HepG2 (cell line): Measurements from ENCODE around the gene NDC1. TPM values are rescaled to one million over a fixed set of nuclear protein-coding genes. Genes with fewer than 3 reads are reported as not detected.

Source experiments
- ATAC-seq: fragments of 200-7000 bp; cut with Tn5 transposase; 3 replicates; pipeline ENCODE4 v1.9.1; 2020; ENCODE audit warnings: mild to moderate bottlenecking, moderate library complexity
- BruUV-seq: library from RNA; stranded (reverse); fragments of 400-500 nt; replicated peaks from 2 replicates; lab custom pipeline; 2021; lab: Mats Ljungman, UMichigan
- CTCF ChIA-PET: fragments of 300-600 bp; formaldehyde crosslinking; extraction: SDS; loops from one replicate; lab custom pipeline; 2021; ENCODE audit warnings: low total read pairs, inconsistent platforms, low intra/inter-chr PET ratio; lab: Yijun Ruan, JAX
- POLR2A ChIA-PET: fragments of 350-600 bp; sonication (Branson Sonifier 250); formaldehyde crosslinking; loops from one replicate; lab custom pipeline; 2020; ENCODE audit warnings: antibody characterized with exemption, inconsistent platforms; lab: Yijun Ruan, JAX
- DNase-seq: peaks from one replicate; pipeline ENCODE4 v3.0.0-alpha.2; 2015; ENCODE audit warnings: low spot score
- FAIRE-seq: peaks from 3 replicates; lab custom pipeline; 2011; peaks lifted over from hg19 to GRCh38; lab: Jason Lieb, UNC
- H2AFZ ChIP-seq: one replicate; pipeline ENCODE4 v1.6.1; 2011; ENCODE audit warnings: low read length, inconsistent platforms
- H3K27ac ChIP-seq: fragments of 300-600 bp; 3 replicates; pipeline ENCODE4 v1.8.0; 2011; ENCODE audit warnings: mixed run types, mild to moderate bottlenecking, mixed read lengths, low read length, inconsistent platforms; ENCODE audit not compliant: insufficient read depth; ENCODE audit errors: extremely low read length
- H3K27me3 ChIP-seq, 2 experiments: fragments of 200-600 bp in 1 of 2; 2 replicates in 1 of 2; 3 replicates in 1 of 2; pipeline versions ENCODE4 v1.6.0 to v1.8.0; 2011; ENCODE audit warnings: low read length in 2 of 2, mild to moderate bottlenecking in 2 of 2, moderate library complexity in 2 of 2, inconsistent platforms in 1 of 2; ENCODE audit not compliant: insufficient read depth in 2 of 2, control insufficient read depth in 1 of 2
- H3K36me3 ChIP-seq, 2 experiments: fragments of 200-600 bp in 1 of 2; replicated peaks in 1 of 2; 2 replicates in 1 of 2; 3 replicates in 1 of 2; pipeline versions ENCODE4 v1.5.1 to v1.8.0; 2011; ENCODE audit warnings: low read length in 2 of 2, inconsistent platforms in 1 of 2; ENCODE audit not compliant: insufficient read depth in 2 of 2, control insufficient read depth in 1 of 2
- H3K4me1 ChIP-seq: 2 replicates; pipeline ENCODE4 v1.5.1; 2012; ENCODE audit warnings: low read length, inconsistent platforms; ENCODE audit not compliant: insufficient read depth
- H3K4me2 ChIP-seq: 2 replicates; pipeline ENCODE4 v1.6.0; 2011; ENCODE audit warnings: low read depth, low read length, inconsistent platforms
- H3K4me3 ChIP-seq, 3 experiments: fragments of 200-600 bp in 1 of 3; sonication (generic), shearing (Covaris generic) in 1 of 3; replicated peaks in 1 of 3; 2 replicates each; pipeline ENCODE4 v1.5.1; 2011 to 2016; ENCODE audit warnings: low read length in 3 of 3, inconsistent platforms in 2 of 3, low read depth in 2 of 3, mild to moderate bottlenecking in 2 of 3, control low read depth in 1 of 3, mixed read lengths in 1 of 3; ENCODE audit not compliant: insufficient read depth in 1 of 3
- H3K79me2 ChIP-seq: one replicate; pipeline ENCODE4 v1.6.1; 2011; ENCODE audit warnings: low read length, inconsistent platforms; ENCODE audit not compliant: insufficient read depth
- H3K9ac ChIP-seq: 2 replicates; pipeline ENCODE4 v1.6.0; 2011; ENCODE audit warnings: mild to moderate bottlenecking, low read depth, low read length, inconsistent platforms; ENCODE audit not compliant: insufficient read depth
- H3K9me3 ChIP-seq: 2 replicates; pipeline ENCODE4 v1.5.1; 2012; ENCODE audit warnings: mild to moderate bottlenecking, low read length
- H4K20me1 ChIP-seq: 2 replicates; pipeline ENCODE4 v1.6.0; 2011; ENCODE audit warnings: inconsistent platforms, mild to moderate bottlenecking, low read length, moderate library complexity; ENCODE audit not compliant: insufficient read depth
- CENPX ChIP-seq: sonication (generic); formaldehyde crosslinking; IDR thresholded peaks from 2 replicates; pipeline ENCODE4 v1.9.0; 2021; ENCODE audit warnings: mild to moderate bottlenecking, missing genetic modification reagents, moderate library complexity
- CREM ChIP-seq, 2 experiments: sonication (generic) in 1 of 2; formaldehyde crosslinking in 1 of 2; IDR thresholded peaks; 2 replicates each; pipeline versions ENCODE4 v1.4.0 to v1.6.1; 2016 to 2020; ENCODE audit warnings: antibody characterized with exemption in 1 of 2, mild to moderate bottlenecking in 1 of 2, missing genetic modification reagents in 1 of 2
- DNMT3B ChIP-seq: conservative IDR thresholded peaks from 2 replicates; pipeline ENCODE4 v1.6.1; 2016; ENCODE audit warnings: missing biosample characterization, control low read depth
- GPN1 ChIP-seq: sonication (generic); formaldehyde crosslinking; IDR thresholded peaks from 2 replicates; pipeline ENCODE4 v1.5.1; 2020; ENCODE audit warnings: missing genetic modification reagents, borderline replicate concordance
- HNF4G ChIP-seq, 2 experiments: sonication (generic) in 1 of 2; formaldehyde crosslinking in 1 of 2; IDR thresholded peaks; 2 replicates each; pipeline versions ENCODE4 v1.4.0 to v1.6.1; 2011 to 2020; ENCODE audit warnings: borderline replicate concordance in 2 of 2, low read depth in 2 of 2, mild to moderate bottlenecking in 2 of 2, low read length in 1 of 2, missing genetic modification reagents in 1 of 2, moderate library complexity in 1 of 2
- IRF2 ChIP-seq: IDR thresholded peaks from 2 replicates; pipeline ENCODE4 v1.6.1; 2018; ENCODE audit warnings: missing genetic modification reagents, missing compliant biosample characterization
- JUN ChIP-seq: sonication (generic); formaldehyde crosslinking; IDR thresholded peaks from 2 replicates; pipeline ENCODE4 v1.4.0; 2020; ENCODE audit warnings: mild to moderate bottlenecking, missing genetic modification reagents
- JUND ChIP-seq: sonication (generic); formaldehyde crosslinking; IDR thresholded peaks from 2 replicates; pipeline ENCODE4 v1.8.0; 2022; ENCODE audit warnings: mild to moderate bottlenecking, missing genetic modification reagents
- KLF16 ChIP-seq, 2 experiments: sonication (generic) in 1 of 2; formaldehyde crosslinking in 1 of 2; IDR thresholded peaks; 2 replicates each; pipeline versions ENCODE4 v1.6.1 to v1.8.0; 2016 to 2023; ENCODE audit warnings: missing genetic modification reagents in 2 of 2, missing compliant biosample characterization in 1 of 2
- MXD1 ChIP-seq: sonication (generic); formaldehyde crosslinking; IDR thresholded peaks from 2 replicates; pipeline ENCODE4 v1.4.0; 2020; ENCODE audit warnings: mild to moderate bottlenecking, missing genetic modification reagents
- TBL1XR1 ChIP-seq: fragments of 150-350 bp; IDR thresholded peaks from 2 replicates; pipeline ENCODE4 v1.6.1; 2014; ENCODE audit warnings: borderline replicate concordance, low read length; ENCODE audit not compliant: partially characterized antibody
- ZBTB38 ChIP-seq: sonication (generic); formaldehyde crosslinking; IDR thresholded peaks from 2 replicates; pipeline ENCODE4 v1.5.1; 2020; ENCODE audit warnings: mild to moderate bottlenecking, missing genetic modification reagents
- ZMYM2 ChIP-seq: sonication (generic); formaldehyde crosslinking; IDR thresholded peaks from 2 replicates; pipeline ENCODE4 v1.8.0; 2022; ENCODE audit warnings: mild to moderate bottlenecking, missing genetic modification reagents
- ZNF121 ChIP-seq: sonication (generic); formaldehyde crosslinking; IDR thresholded peaks from 2 replicates; pipeline ENCODE4 v1.5.0; 2020; ENCODE audit warnings: mild to moderate bottlenecking, missing genetic modification reagents
- ZNF205 ChIP-seq: IDR thresholded peaks from 2 replicates; pipeline ENCODE4 v1.6.1; 2018; ENCODE audit warnings: missing biosample characterization, missing genetic modification reagents
- ZNF225 ChIP-seq: sonication (generic); formaldehyde crosslinking; IDR thresholded peaks from 2 replicates; pipeline ENCODE4 v1.4.0; 2020; ENCODE audit warnings: mild to moderate bottlenecking, missing genetic modification reagents
- ZNF75D ChIP-seq: sonication (generic); formaldehyde crosslinking; IDR thresholded peaks from 2 replicates; pipeline ENCODE4 v1.8.1; 2023; ENCODE audit warnings: missing genetic modification reagents, mild to moderate bottlenecking, borderline replicate concordance
- ZNF768 ChIP-seq: sonication (generic); formaldehyde crosslinking; IDR thresholded peaks from 2 replicates; pipeline ENCODE4 v1.4.0; 2020; ENCODE audit warnings: missing genetic modification reagents
- ZZZ3 ChIP-seq: sonication (generic); formaldehyde crosslinking; IDR thresholded peaks from 2 replicates; pipeline ENCODE4 v1.4.0; 2020; ENCODE audit warnings: missing genetic modification reagents, mild to moderate bottlenecking, borderline replicate concordance
- WGBS: methylation state at CpG from one replicate; pipeline ENCODE4 v1.1.6; 2017; ENCODE audit warnings: low lambda C conversion rate; 5-methylcytosine and 5-hydroxymethylcytosine counted together
- in situ Hi-C: cut with HindIII; loops from 2 replicates; pipeline ENCODE4 v1.10.0; 2017; ENCODE audit warnings: low pct_unique_long_range_greater_than_20kb; ENCODE audit not compliant: extremely low pct_ligation_motif_present
- intact Hi-C: fragments of 100-400 bp; cut with micrococcal nuclease; formaldehyde crosslinking; loops from one replicate; pipeline ENCODE4 v1.10.0; 2022; ENCODE audit not compliant: unreplicated experiment
- polyA plus RNA-seq, 8 experiments: library from polyadenylated mRNA; depleted of rRNA in 3 of 8; stranded (reverse) in 7 of 8; unstranded in 1 of 8; fragments of >200 nt; fragmentation: Illumina TruSeq in 4 of 8; extraction: Trizol in 4 of 8; gene quantifications; 2 replicates each; pipeline versions ENCODE4 v1.2.1 to v1.2.3, GENCODE V29; 2011 to 2016; ENCODE audit warnings: low read depth in 4 of 8, missing spikeins in 1 of 8, mixed read lengths in 1 of 8; ENCODE audit not compliant: insufficient read depth in 1 of 8
- total RNA-seq, 5 experiments: library from RNA; depleted of rRNA; stranded (reverse); fragments of >200 nt; fragmentation: Illumina TruSeq; extraction: Trizol; gene quantifications; 2 replicates each; pipeline ENCODE4 v1.2.3, GENCODE V29; 2016; ENCODE audit warnings: low read depth in 1 of 5
- TF ChIP-seq, protein P1 (sequence below): sonication (generic); formaldehyde crosslinking; IDR thresholded peaks from 2 replicates; pipeline ENCODE4 v1.4.0; 2020; ENCODE audit warnings: missing genetic modification reagents

Gene NDC1
- total and polyA plus RNA-seq, 2 of the 13 experiments (the other 11 are each of a cell fraction or from before 2014, with no cell fraction given) = 38.1 to 50.9 TPM

DNA sequence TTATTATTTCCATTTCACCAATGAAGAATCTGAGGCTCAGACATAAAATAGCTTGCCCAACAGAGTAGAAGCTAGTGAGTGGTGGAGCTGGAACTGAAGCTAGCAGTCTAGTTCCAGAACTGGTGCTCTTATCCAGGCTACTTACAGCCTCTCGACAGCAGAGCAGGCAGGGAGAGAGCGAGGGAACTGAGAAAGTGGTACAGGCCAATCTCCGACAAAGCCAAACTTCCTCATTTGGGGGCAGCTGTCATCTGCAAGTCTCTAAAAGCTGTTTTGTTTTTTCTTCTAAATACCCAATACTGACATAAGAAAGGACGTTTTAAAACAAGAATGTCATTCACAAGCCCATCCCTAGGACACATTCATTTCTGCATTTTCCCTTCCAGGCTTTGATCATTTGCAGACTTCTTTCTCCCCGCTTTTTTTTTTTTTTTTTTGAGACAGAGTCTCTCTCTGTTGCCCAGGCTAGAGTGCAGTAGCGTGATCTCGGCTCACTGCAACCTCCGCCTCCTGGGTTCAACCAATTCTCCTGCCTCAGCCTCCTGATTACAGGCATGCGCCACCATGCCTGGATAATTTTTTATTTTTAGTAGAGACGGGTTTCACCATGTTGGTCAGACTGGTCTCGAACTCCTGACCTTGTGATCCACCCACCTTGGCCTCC, 31.5 kb upstream of the NDC1 start (continued):
- TF ChIP-seq MXD1 (CRISPR knock-in tag) (no peak), JUND (CRISPR knock-in tag) (no peak), ZNF75D (CRISPR knock-in tag) (no peak), CREM (IDR thresholded peaks at IDR 0.05) (no peak), CREM (CRISPR knock-in tag; IDR thresholded peaks at IDR 0.05) (no peak), ZNF768 (CRISPR knock-in tag) (no peak)

GRCh38 chr1:53868565-53868964, 30.5 kb upstream of the NDC1 start:
- FAIRE-seq = no peak
- in situ Hi-C loops = no loop called here
- DNase-seq = no peak
- no peak for TF ChIP-seq ZNF225 (CRISPR knock-in tag)
- TF ChIP-seq ZMYM2 (CRISPR knock-in tag) = no peak
- TF ChIP-seq DNMT3B (CRISPR knock-in tag) = no peak
- TF ChIP-seq CENPX (CRISPR knock-in tag) = no peak
- no peak for TF ChIP-seq ZNF121 (CRISPR knock-in tag)
- TF ChIP-seq, protein P1, sequence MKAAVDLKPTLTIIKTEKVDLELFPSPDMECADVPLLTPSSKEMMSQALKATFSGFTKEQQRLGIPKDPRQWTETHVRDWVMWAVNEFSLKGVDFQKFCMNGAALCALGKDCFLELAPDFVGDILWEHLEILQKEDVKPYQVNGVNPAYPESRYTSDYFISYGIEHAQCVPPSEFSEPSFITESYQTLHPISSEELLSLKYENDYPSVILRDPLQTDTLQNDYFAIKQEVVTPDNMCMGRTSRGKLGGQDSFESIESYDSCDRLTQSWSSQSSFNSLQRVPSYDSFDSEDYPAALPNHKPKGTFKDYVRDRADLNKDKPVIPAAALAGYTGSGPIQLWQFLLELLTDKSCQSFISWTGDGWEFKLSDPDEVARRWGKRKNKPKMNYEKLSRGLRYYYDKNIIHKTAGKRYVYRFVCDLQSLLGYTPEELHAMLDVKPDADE (CRISPR knock-in tag) = no peak
- TF ChIP-seq KLF16 (CRISPR knock-in tag; IDR thresholded peaks at IDR 0.05) = no peak
- no peak for TF ChIP-seq TBL1XR1
- TF ChIP-seq ZZZ3 (CRISPR knock-in tag) = no peak
- no peak for TF ChIP-seq HNF4G (IDR thresholded peaks at IDR 0.05; ENCODE audit: borderline replicate concordance, low read depth, low read length)
- no peak for TF ChIP-seq HNF4G (CRISPR knock-in tag; IDR thresholded peaks at IDR 0.05; ENCODE audit: borderline replicate concordance, low read depth)
- no peak for TF ChIP-seq ZBTB38 (CRISPR knock-in tag)
- no peak for TF ChIP-seq IRF2 (CRISPR knock-in tag)
- no peak for TF ChIP-seq GPN1 (CRISPR knock-in tag)
- no peak for TF ChIP-seq ZNF205
- TF ChIP-seq JUN = no peak
- ChIA-PET POLR2A (no interaction called here), CTCF (no interaction called here)
- no peak overlapping the region for H3K4me2 ChIP-seq
- WGBS = 95% methylated on average over 1 of the region's 1 CpG
- no TSS peak for BruUV-seq
- no peaks in the 10 kb centered on the region for H4K20me1 ChIP-seq
- H3K27ac ChIP-seq = no peak overlapping the region
- no peak overlapping the region for H3K9ac ChIP-seq
- no peak for ATAC-seq
- H3K9me3 ChIP-seq = no peaks in the 10 kb centered on the region
- H3K4me3 ChIP-seq = no peak overlapping the region
- no peaks in the 10 kb centered on the region for H3K4me1 ChIP-seq
- peaks cover 3 to 18% of the 10 kb centered on the region in 2 experiments; a peak in 3 of 5 replicates for H3K36me3 ChIP-seq
- no peaks in the 10 kb centered on the region for H3K27me3 ChIP-seq
- H2AFZ ChIP-seq = no peak overlapping the region
- no peaks in the 10 kb centered on the region for H3K79me2 ChIP-seq
- intact Hi-C loops = no loop called here
